ENCODE measurements around the gene MAD1L1.
"Not testable (repeated sequence)": the region's sequence is repeated elsewhere in the genome, so short reads cannot be mapped to it uniquely, and the experiment has no call there.

The MAD1L1 gene

DNA sequence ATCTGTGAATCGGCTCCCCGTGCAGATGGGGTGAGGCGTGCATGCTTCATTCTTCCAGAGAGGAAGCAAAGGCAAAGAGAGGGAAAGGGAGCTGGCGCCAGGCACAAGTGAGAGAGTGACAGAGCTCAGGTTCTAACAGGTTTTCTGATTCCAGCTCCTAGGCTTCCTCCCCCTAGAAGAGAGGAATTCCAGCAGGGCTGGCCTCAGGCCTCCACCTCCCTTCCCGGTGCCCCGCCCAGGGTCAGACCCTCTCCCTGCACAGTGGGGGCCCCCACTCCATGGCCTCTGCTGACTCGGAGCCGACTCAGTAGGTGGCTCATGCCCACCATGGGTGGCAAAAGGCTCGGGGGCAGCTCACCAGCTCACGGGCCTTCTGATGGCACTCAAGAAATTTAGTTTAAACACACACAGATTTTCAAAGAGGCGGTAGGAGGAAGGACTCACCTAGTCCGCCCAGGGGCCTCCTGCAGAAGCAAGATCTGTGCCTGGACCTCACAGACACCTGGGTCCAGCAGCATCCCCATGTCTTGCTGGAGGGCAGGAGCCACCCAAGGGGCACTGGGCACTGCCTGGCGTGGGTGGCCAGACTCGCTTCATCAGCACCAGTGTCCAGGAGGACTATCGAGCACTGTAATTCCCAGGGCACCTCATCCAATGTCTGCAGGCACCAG is 183.5 kb downstream of the MAD1L1 start:
- DNase-seq, result no peak

DNA sequence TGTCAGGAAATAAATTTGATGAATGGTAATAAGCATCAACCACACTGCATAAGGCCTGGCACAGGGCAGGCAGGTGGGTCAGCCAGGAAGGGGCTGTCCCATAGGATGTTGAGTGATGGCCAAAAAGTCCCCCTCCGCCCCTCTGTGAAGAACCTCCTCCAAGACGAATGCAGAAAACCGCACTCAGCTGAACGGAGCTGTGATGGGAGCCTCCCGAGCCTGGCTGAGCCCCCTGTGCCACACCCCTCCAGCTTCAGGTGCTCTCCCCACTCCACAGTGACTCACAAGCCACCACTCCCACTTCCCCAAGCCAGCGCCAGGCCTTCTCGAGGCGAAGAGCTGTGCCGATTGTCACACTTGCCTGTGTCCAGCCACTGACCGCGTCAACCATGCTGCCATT is 184.2 kb downstream of the MAD1L1 start:
- DNase-seq, result no peak

DNA sequence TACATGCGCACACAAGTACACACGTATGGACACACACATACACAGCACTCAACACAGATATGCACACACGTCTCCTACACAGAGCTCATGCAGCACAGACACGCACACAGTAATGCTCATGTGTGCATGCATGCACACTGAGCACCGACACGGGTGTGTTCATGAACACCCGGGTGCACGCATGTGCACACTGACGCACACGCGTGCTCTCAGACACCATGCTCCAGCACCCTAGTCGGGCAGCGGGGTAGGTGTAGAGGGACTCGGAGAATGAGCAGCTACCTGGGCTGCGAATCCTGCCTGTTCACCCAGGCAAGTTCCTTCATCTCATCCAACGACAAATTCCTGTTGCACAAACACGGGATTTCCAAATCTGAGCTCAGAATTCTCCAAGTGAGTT is 184.7 kb downstream of the MAD1L1 start:
- no peak for DNase-seq

DNA sequence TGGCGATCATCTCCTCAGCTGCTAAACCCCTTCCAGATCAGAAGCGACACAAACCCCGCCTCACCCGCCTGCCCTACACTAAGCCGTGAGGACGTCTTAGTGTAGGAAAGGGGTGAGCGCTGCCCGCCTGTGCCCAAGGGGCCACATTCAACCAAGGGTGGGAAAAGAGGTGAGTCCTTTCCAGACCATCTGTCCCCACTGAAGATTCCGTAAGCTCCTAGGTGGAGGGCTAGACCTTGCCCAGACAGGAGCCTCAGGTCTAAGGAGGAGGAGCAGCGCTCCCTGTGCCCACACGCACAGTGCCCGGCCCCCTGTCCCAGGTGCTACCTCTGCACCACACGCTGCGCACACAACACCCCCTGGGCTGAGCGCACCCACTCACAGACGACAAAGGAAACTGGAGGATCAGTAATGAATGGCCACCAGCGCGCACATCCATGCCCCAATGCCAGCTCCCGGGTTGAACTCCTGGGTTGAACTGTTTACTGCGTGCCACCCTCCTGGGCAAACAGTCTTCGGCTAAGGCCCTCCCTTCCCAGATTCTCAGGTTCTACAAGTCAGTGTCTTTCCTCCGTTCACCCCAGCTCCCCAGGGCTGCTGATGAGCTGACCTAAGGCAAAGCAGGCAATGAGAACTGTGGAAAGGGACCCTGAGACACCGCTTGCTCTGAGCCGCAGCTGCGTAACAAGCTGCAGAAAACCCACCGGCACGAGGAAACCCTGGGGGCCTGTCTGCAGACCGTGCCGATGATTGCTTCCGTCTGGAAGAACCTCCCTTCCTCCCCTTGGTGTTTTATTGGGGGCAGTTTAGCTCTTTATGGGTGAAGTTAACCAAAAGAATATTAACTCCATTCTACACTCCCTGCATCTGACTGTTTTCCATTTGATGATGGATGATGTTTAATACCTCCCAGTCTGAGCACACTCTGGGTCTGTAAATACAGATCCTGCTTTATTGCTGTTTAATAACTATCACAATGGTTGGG is 185.9 kb downstream of the MAD1L1 start:
- no peak for DNase-seq

DNA sequence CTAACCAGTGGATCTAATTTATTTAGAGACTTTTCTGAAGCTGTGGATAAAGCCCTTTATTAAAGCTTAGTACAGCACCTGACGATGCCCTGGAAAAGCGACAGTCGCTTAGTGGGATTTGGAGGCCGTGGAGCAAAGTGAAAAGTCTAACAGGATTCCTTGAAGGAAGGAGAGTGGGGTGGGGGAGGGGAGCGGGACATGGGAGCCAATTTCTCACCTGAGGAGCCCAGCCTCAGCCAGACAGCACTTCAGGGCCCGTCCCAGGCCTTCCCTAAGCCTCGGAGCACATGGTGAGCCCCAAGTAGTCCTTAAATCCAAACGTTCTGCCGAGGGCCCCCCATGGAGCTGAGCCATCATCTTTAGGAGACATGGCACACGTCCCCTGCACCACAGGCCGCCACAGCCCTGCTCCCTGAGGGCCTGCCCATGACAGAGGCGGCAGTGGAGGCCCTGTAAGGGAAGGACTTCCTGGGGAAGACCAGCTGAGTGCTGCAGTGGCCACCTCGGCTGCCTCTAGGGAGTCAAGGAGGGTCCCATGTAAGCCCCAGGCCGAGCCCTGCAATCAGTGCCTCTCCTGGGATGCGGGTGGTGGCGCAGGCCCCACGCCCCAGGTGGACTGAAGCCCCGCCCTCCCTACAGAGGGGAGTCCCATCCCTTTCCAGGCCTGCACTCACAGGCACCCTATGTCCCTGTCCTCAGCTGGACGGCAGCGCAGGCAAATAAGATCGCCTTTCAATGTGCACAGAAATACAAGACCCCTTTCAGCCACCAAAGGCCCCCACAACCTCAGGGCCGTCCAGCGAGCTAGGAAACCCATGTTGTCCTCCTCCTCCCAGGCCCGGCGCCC is 187.0 kb downstream of the MAD1L1 start:
- no peak for DNase-seq

DNA sequence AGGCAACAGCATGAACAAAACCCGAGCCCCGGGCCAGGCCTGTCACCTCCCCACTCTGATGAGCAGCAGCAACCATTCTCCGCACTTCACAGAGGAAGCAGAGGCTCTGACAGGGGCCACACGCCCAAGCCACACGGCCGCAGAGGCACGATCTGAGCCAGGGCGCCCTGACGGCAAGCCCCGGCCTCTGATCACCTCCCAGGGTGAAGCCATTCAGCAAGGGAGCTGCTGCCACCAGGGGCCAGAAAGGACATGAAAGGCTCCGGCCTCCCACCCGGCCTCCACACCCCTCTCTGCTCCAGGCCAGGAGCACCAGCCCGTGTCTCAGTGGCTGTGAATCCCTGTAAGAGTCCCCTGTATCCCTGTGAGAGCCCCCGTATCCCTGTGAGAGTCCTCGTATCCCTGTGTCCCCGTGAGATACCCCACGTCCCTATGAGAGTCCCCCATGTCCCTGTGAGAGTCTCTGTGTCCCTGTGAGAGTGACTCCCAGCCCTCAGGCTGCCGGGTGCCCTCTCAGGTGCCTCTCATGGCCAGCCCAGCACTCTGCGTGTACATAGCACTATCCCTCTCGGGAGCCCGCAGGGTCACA is 187.8 kb downstream of the MAD1L1 start:
- DNase-seq, result no peak

DNA sequence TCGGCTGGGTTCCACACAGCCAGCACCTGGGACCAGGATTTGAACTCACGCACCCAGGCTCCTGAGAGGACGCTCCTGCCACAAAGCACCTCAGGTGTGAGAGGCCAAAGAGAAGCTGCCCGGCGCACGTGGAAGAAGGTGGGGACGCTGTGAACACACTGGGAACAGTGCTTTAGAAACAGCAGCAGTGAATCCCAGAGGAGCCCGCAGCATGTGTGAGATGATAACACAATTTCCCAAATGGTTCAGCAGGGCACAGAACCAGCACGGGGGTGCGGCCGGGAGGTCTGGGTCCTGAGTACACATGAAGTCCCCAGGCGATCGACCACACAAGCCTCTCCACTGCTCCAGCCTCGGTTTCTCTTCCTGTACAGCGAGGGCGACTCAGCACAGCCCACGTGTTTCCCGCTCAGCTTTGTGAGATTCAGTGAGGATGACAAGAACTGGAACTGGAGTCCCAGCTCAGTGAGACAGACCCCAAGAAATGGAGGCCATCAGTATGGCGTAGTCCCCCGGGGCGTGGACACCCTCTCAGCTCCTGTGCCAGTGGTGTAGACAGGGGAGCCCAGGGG is 188.3 kb downstream of the MAD1L1 start:
- DNase-seq, result no peak

DNA sequence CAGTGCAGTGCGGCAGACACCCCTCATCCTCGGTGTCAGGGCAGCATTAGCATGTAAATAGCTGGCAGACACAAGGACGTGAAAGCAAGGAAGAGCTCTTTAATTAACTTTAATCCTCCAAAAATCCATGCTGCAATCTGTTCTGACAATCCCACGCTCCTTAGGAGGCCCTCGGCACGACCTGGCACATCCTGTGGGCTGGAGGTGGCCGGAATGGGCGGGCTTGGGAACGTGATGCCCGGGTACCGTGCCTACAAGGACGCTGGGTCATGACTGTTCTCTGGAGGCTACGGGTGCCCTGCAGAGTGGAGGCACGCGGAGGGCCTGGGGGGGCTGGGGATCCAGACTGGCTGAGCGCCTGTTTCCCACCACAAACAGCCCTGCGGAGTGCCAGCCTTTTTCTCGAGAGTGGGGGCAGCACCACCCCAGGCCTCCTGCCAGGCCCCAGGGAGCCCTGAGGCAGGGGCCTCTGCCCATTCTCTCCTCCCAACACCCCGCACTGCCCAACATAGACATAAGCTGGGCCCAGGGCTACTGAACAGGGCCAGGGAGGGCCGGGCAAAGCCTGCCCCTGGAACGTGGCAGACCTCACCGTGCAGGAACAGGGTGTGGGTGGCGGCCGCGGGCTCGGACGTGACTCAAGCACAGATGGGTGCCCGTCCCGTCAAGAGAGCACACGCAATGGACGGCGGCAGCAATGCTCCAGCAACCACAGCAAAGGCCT is 189.3 kb downstream of the MAD1L1 start:
- DNase-seq, result no peak

DNA sequence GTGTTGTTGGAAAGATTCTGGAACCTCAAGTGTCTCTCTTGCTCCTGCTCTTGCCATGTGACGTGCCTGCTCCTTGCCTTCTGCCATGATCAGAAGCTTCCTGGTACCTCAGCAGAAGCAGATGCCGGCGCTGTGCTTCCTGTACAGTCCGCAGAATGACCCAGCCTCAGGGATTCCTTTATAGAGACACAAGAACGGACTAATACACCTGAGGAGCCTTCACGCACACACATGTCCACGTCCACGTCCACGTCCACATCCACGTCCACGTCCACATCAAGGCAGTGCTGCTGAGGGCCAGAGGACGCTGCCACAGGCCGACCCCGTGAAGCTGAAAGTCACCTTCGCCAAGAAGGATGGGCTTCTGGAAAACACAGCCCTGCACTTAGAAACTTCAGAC is 190.1 kb downstream of the MAD1L1 start:
- no peak for DNase-seq

DNA sequence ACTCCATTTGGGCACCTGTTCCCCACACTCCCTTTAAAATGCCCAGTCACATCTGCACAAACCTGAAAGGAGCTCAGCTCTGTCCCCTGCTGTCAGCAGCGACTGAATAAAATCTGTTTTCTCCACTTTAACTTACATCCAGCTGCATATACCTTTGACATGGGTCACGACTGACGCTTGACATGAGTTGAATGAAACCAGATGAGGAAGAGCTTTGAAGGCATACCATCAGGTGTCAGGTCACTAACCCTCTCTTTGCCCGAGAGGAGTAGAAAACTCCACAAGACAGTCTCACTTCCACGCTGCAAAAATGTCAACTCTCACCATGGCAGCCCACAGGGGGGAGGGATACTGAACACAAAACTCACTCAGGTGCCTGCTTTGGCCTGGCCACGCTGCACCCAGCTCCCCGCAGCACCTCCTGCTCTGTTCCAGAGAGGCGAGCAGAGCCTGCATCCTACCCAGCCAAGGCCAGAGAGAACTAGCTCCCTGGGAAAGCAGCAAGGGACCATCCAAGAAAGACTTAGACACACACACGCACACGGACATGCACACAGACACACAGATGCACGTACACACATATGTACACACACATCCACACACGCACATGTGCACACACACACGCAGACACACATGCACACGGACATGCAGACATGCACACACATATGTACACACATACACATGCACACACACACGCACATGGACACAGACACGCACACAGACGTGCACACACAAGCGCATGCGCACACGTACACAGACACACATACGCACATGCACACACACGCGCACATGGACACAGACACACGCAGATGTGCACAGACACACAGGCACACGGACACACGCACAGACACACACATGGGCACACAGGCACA is 191.0 kb downstream of the MAD1L1 start:
- no peak for DNase-seq

DNA sequence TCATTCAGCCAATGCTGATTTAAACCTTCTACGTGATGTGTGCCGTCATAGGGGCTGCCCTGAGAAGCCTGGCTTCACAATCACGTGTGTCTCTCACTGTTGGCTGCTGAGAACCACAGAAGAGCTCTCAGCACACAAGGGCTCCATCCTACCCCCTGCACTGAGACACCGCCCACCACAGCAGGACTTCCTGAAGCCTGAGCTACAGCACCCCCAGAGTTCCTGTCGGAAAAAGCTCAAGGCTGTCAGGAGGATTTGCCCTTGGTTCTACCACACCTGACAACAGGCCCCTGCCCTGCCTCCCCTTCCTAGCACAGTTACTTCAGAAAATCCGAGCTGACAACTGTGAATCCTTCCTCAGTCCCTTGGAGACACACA is 191.9 kb downstream of the MAD1L1 start:
- no peak for DNase-seq

DNA sequence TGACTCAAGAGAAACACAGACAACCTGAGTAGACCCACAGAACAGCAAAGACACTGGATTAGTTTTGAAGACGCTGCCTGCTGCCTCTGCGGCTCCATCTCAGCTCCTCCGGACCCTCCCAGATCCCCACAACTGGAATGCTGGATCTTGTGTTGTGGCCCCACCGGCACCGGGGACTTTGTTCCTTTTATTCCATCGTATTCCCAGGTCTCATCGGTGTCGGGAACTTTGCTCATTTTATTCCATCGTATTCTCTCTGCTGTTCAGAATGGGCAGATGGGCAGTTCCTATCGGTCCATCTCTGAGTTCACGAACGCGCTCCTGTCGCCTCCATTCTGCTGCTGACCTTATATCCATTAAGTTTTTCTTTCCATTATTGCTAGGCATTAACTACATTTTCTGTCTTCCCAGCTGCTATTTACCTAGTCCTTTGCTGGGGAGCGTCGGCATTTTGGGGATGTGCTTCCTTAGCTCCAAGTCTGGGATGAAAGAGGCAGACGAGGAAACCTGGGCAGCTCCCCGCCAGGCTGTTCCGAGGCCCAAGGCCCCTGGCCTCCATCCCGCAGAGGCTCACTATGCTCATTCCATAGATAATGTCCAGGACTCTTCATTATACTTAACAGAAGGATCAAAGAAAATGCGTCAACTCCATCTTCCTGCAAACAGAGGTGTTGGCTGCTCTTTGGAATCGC is 192.4 kb downstream of the MAD1L1 start:
- no peak for DNase-seq

DNA sequence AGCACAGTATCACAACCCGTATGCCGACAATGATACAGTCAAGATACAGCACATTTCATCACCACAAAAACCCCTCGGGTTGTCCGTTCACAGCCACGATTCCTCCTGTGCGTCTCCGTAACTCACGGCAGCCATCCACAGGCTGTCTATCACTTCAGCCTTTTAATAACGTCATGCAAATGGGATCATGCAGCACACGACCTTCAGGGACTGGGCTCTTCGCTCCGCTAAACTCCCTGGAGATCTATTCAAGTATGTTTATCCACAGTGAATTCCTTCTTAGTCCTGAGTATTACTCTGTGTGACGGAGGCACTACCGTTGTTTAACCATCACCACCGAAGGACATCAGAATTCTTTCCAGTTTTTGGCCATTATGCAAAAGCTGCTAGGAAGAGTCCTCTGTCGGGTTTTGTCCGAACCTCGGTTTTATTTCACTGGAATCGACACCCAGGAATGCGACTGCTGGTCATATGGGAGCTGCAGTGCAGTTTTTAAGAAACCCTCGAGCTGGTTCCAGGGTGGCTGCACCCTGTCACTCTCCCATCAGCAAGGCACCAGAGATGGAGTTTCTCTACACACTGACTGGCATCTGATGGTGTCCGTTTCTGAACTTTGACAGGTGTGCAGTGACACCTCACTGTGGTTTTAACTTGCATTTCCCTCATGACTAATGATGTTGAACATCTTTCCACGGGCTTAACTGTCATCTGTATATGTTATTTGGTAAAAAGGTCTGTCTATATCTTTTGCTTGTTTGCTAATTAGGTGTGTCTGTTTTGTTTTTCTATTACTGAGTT is 193.6 kb downstream of the MAD1L1 start:
- DNase-seq, result no peak

DNA sequence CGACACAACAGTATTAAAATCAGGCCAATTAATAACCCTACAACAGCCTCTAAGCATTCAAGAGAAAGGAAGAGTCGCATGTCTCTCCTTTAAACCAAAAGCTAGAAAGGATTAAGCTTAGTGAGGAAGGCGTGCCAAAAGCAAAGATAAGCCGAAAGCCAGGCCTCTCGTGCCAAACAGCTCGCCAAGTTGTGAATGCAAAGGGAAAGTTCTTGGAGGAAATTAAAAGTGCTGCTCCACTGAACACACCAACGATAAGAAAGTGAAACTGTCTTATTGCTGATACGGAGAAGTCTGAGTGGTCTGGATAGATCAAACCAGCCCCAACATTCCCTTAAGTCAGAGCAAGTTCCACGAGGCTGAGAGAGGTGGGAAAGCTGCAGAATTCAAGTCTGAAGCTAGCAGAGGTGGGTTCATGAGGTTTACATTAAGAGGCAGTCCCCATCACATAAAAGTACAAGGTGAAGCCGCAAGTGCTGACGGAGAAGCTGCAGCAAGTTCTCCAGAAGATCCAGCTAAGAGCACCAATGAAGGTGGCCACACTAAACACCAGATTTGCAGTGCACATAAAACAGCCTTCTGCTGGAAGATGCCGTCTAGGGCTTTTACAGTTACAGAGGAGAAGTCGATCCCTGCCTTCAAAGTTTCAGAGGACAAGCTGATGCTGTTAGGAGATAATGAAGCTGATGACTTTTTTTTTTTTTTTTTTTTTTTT is 194.8 kb downstream of the MAD1L1 start:
- no peak for DNase-seq

DNA sequence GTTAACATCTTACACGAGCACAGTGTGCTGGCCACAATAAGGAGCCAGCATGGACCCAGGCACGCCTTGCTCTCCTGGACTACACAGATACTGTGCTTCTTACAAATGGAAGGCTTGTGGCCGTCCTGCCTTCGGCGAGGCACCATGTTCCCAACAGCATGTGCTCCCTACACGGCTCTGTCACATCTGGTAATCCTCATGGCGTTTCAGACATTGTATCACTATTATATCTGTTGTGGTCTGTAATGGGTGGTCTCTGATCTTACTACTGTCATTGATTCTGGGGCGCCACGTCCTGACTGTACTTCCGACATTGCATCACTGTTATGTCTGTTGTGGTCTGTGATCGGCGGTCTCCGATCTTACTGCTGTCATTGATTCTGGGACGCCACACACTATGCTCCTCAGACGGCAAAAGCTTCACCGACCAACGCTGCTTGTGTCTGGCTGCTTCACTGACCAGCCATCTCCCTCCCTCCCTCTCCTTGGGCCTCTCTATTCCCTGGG is 195.4 kb downstream of the MAD1L1 start:
- no peak for DNase-seq

DNA sequence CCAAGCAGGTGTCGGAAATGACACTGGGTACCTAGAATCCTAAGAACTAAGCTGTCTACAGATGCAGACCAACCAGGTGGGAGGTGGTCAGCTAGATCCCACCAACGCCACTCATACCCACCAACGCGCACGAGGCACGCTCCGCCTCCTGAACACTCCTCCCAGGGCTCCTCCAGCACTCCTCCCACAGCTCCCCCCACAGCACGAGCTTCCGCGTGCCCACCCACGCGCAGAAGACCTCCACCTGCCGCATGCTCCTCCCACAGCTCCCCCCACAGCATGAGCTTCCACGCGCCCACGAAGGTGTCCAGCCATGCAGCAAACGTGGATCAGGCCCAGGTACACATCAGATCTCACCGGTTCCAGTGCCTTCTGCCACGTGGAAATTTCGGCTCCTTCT is 196.0 kb downstream of the MAD1L1 start:
- DNase-seq, result no peak

DNA sequence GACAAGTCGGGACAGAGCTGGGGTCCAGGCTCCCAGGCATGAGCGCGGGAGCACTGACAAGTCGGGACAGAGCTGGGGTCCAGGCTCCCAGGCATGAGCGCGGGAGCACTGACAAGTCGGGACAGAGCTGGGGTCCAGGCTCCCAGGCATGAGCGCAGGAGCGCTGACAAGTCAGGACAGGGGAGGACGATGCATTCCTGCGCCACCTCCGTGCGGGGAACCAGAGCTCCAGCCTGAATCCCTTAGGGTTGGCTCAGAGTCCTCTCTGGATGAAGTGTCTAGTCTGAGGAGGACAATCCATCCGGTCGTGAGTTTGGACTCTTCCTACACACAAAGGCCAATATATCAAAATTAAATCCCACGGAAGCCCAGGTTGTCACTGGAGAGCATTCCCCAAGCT is 196.5 kb downstream of the MAD1L1 start:
- not testable (repeated sequence) for DNase-seq
